Right lobe of liver (tissue), 4 donors: Measurements from ENCODE around the gene NYAP2.

Experiments used
- CTCF ChIP-seq, 4 donors: fragments of 200-600 bp in 3 of 4; fragments of 450-650 bp in 1 of 4; IDR thresholded peaks; one replicate each; pipeline versions ENCODE4 v1.5.1 to v1.8.0; 2016 to 2022; ENCODE audit warnings: antibody characterized with exemption in 4 of 4, mild to moderate bottlenecking in 2 of 4
- POLR2A ChIP-seq: fragments of 450-650 bp; IDR thresholded peaks from one replicate; pipeline ENCODE4 v1.6.1; 2017; ENCODE audit warnings: antibody characterized with exemption, mild to moderate bottlenecking
- donor health status: DM: no; HTN: no; CAD: no.
- donor health status: DM: no; HTN: no; CAD: no.
- donor health status: DM: no; HTN: yes; CAD: no.

DNA sequence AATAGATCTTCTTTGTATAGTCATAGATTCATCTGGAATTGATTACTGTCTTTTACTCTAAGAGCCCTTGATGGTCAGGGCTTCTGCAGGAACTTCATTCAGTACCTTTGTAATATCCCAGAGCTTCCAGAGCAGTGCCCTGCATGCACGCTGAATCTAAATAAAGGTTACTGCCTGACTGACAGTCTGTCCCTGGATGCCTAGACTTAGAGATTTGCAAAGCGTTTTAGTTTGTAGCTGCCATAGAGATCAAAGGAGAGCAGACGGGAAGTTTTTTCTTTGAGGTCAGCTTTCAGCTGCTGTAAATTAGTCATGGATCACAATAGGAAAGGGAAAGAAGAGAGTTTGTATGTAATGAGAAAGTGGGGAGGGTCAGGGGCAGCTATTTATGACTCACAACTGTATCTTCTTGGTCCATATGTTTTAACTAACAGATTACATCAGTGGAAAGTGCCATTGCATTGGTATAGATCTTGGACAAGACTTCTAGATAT is 45.2 kb upstream of the NYAP2 start:
- TF ChIP-seq CTCF (IDR thresholded peaks at IDR 0.05) (no peak), POLR2A (no peak)
